HEK293 (cell line): ENCODE results near the gene C4orf54.

Experiments
- CTCF ChIA-PET: fragments of 350-600 bp; formaldehyde crosslinking; extraction: SDS; loops from one replicate; lab custom pipeline; 2021; ENCODE audit warnings: antibody characterized with exemption; lab: Yijun Ruan, JAX
- POLR2A ChIA-PET: fragments of 300-600 bp; formaldehyde crosslinking; extraction: SDS; loops from one replicate; lab custom pipeline; 2020; ENCODE audit warnings: antibody characterized with exemption, inconsistent platforms; lab: Yijun Ruan, JAX
- H3K27ac ChIP-seq: fragments of 200-500 bp; sonication (Bioruptor generic); 2 replicates; pipeline ENCODE4 v1.5.1; 2014; ENCODE audit warnings: low read depth, low read length, control low read depth, inconsistent platforms; ENCODE audit errors: extremely low read depth
- H3K36me3 ChIP-seq, 2 experiments: fragments of 200-500 bp in 1 of 2; sonication (Bioruptor generic) in 1 of 2; 1 replicate in 1 of 2; 2 replicates in 1 of 2; pipeline ENCODE4 v1.5.1; 2014 to 2017; ENCODE audit warnings: inconsistent platforms in 2 of 2, low read length in 2 of 2; ENCODE audit not compliant: control insufficient read depth in 2 of 2, insufficient read depth in 1 of 2
- H3K4me1 ChIP-seq: fragments of 200-500 bp; sonication (Bioruptor generic); 2 replicates; pipeline ENCODE4 v1.5.1; 2014; ENCODE audit warnings: mild to moderate bottlenecking, low read length, inconsistent platforms; ENCODE audit not compliant: control insufficient read depth, insufficient read depth
- H3K4me3 ChIP-seq: 2 replicates; pipeline ENCODE4 v1.5.1; 2011; ENCODE audit warnings: low read depth, mild to moderate bottlenecking, control low read depth, low read length, moderate library complexity
- H3K9me3 ChIP-seq: fragments of 200-500 bp; sonication (Bioruptor generic); 2 replicates; pipeline ENCODE4 v1.5.1; 2014; ENCODE audit warnings: low read depth, low read length, inconsistent platforms; ENCODE audit not compliant: control insufficient read depth, insufficient read depth
- HOXA7 ChIP-seq: sonication (generic); formaldehyde crosslinking; IDR thresholded peaks from 2 replicates; pipeline ENCODE4 v1.8.1; 2022; ENCODE audit warnings: missing genetic modification reagents, borderline replicate concordance
- KLF10 ChIP-seq: fragments of 450-650 bp; IDR thresholded peaks from 2 replicates; pipeline ENCODE4 v1.5.1; 2018; ENCODE audit warnings: missing biosample characterization, mild to moderate bottlenecking, missing genetic modification characterization
- MZF1 ChIP-seq: fragments of 450-650 bp; formaldehyde crosslinking; IDR thresholded peaks from 2 replicates; pipeline ENCODE4 v1.5.1; 2017; ENCODE audit warnings: missing biosample characterization, missing genetic modification characterization, borderline replicate concordance
- PRDM1 ChIP-seq: fragments of 450-650 bp; formaldehyde crosslinking; IDR thresholded peaks from 2 replicates; pipeline ENCODE4; 2016; ENCODE audit warnings: missing biosample characterization, missing genetic modification characterization
- REPIN1 ChIP-seq: fragments of 450-650 bp; formaldehyde crosslinking; IDR thresholded peaks from 2 replicates; pipeline ENCODE4 v1.5.1; 2017; ENCODE audit warnings: missing biosample characterization, missing genetic modification characterization, low read depth
- ZBTB21 ChIP-seq: fragments of 450-650 bp; formaldehyde crosslinking; IDR thresholded peaks from 2 replicates; pipeline ENCODE4 v1.5.1; 2017; ENCODE audit warnings: missing biosample characterization, missing genetic modification characterization
- ZBTB26 ChIP-seq: fragments of 450-650 bp; formaldehyde crosslinking; optimal IDR thresholded peaks from 2 replicates; pipeline ENCODE3; 2016; ENCODE audit warnings: missing biosample characterization, mild to moderate bottlenecking, missing genetic modification characterization
- ZBTB6 ChIP-seq: fragments of 450-650 bp; formaldehyde crosslinking; IDR thresholded peaks from 2 replicates; pipeline ENCODE4 v1.5.1; 2017; ENCODE audit warnings: missing biosample characterization, missing genetic modification characterization
- ZEB2 ChIP-seq: fragments of 450-650 bp; formaldehyde crosslinking; IDR thresholded peaks from 2 replicates; pipeline ENCODE4 v1.5.1; 2016; ENCODE audit warnings: missing biosample characterization, missing genetic modification characterization
- ZFP41 ChIP-seq: fragments of 450-650 bp; formaldehyde crosslinking; IDR thresholded peaks from 2 replicates; pipeline ENCODE4 v1.5.1; 2016; ENCODE audit warnings: missing biosample characterization, missing genetic modification characterization, borderline replicate concordance
- ZNF140 ChIP-seq: fragments of 450-650 bp; formaldehyde crosslinking; IDR thresholded peaks from 2 replicates; pipeline ENCODE4 v1.5.1; 2016; ENCODE audit warnings: missing biosample characterization, missing genetic modification characterization
- ZNF174 ChIP-seq: fragments of 450-650 bp; formaldehyde crosslinking; IDR thresholded peaks from 2 replicates; pipeline ENCODE4 v1.5.0; 2017; ENCODE audit warnings: missing biosample characterization, mild to moderate bottlenecking, missing genetic modification characterization
- ZNF274 ChIP-seq, 2 experiments: fragments of 200-500 bp in 1 of 2; fragments of 450-650 bp in 1 of 2; sonication (Bioruptor generic) in 1 of 2; formaldehyde crosslinking in 1 of 2; IDR thresholded peaks; 2 replicates each; pipeline versions ENCODE4 v1.5.1 to v1.6.1; 2014 to 2016; ENCODE audit warnings: borderline replicate concordance in 1 of 2, inconsistent platforms in 1 of 2, low read length in 1 of 2, missing biosample characterization in 1 of 2, missing genetic modification characterization in 1 of 2
- ZNF324 ChIP-seq: fragments of 450-650 bp; formaldehyde crosslinking; IDR thresholded peaks from 2 replicates; pipeline ENCODE4 v1.5.1; 2016; ENCODE audit warnings: missing biosample characterization, missing genetic modification characterization
- ZNF398 ChIP-seq: fragments of 450-650 bp; formaldehyde crosslinking; IDR thresholded peaks from 2 replicates; pipeline ENCODE4 v1.5.1; 2017; ENCODE audit warnings: missing biosample characterization, missing genetic modification characterization
- ZNF521 ChIP-seq: fragments of 450-650 bp; formaldehyde crosslinking; IDR thresholded peaks from 2 replicates; pipeline ENCODE4 v1.5.1; 2017; ENCODE audit warnings: missing biosample characterization, mild to moderate bottlenecking, missing genetic modification characterization
- ZNF623 ChIP-seq: fragments of 450-650 bp; formaldehyde crosslinking; IDR thresholded peaks from 2 replicates; pipeline ENCODE4 v1.5.1; 2016; ENCODE audit warnings: missing biosample characterization, missing genetic modification characterization
- ZNF664 ChIP-seq: fragments of 450-650 bp; formaldehyde crosslinking; IDR thresholded peaks from 2 replicates; pipeline ENCODE4 v1.5.1; 2016; ENCODE audit warnings: missing biosample characterization, missing genetic modification characterization
- ZNF701 ChIP-seq: fragments of 450-650 bp; formaldehyde crosslinking; IDR thresholded peaks from 2 replicates; pipeline ENCODE4 v1.5.1; 2016; ENCODE audit warnings: missing biosample characterization, missing genetic modification characterization
- ZNF76 ChIP-seq: fragments of 450-650 bp; formaldehyde crosslinking; IDR thresholded peaks from 2 replicates; pipeline ENCODE4; 2016; ENCODE audit warnings: low read depth, missing biosample characterization, missing genetic modification characterization, borderline replicate concordance
- ZNF776 ChIP-seq: fragments of 450-650 bp; formaldehyde crosslinking; IDR thresholded peaks from 2 replicates; pipeline ENCODE4 v1.5.0; 2017; ENCODE audit warnings: missing biosample characterization, missing genetic modification characterization, borderline replicate concordance
- ZSCAN30 ChIP-seq: fragments of 450-650 bp; IDR thresholded peaks from 2 replicates; pipeline ENCODE4 v1.5.1; 2018; ENCODE audit warnings: missing biosample characterization, mild to moderate bottlenecking, missing genetic modification characterization, moderate library complexity
- TF ChIP-seq, protein P1 (sequence below): fragments of 450-650 bp; formaldehyde crosslinking; IDR thresholded peaks from 2 replicates; pipeline ENCODE4 v1.5.1; 2016; ENCODE audit warnings: missing biosample characterization, missing genetic modification characterization

The C4orf54 gene

GRCh38 chr4:99693140-99693539 lies 35.5 kb upstream of the C4orf54 start:
- POLR2A ChIA-PET: no interaction called here
- Histone ChIP-seq H3K4me3 (no peak overlapping the region), H3K36me3 (no peaks in the 10 kb centered on the region), H3K4me1 (no peaks in the 10 kb centered on the region), H3K9me3 (no peaks in the 10 kb centered on the region), H3K27ac (no peak overlapping the region)
- CTCF ChIA-PET: no interaction called here
- no peak for TF ChIP-seq ZNF274 (IDR thresholded peaks at IDR 0.05; ENCODE audit: low read length)
- TF ChIP-seq ZNF274 (tag by site-specific recombination; IDR thresholded peaks at IDR 0.05; ENCODE audit: borderline replicate concordance): no peak
- no peak for TF ChIP-seq ZBTB26 (tag by site-specific recombination)
- no peak for TF ChIP-seq ZNF623 (tag by site-specific recombination)
- no peak for TF ChIP-seq ZBTB6

GRCh38 chr4:99690990-99691389 lies 33.4 kb upstream of the C4orf54 start:
- H3K36me3 ChIP-seq: no peaks in the 10 kb centered on the region
- POLR2A ChIA-PET: no interaction called here
- H3K27ac ChIP-seq: no peak overlapping the region
- no peaks in the 10 kb centered on the region for H3K9me3 ChIP-seq
- no peaks in the 10 kb centered on the region for H3K4me1 ChIP-seq
- H3K4me3 ChIP-seq: no peak overlapping the region
- no peak for TF ChIP-seq ZNF521 (tag by site-specific recombination)
- TF ChIP-seq ZNF76 (tag by site-specific recombination): no peak
- TF ChIP-seq HOXA7: no peak
- no peak for TF ChIP-seq ZBTB26 (tag by site-specific recombination)
- TF ChIP-seq, protein P1, sequence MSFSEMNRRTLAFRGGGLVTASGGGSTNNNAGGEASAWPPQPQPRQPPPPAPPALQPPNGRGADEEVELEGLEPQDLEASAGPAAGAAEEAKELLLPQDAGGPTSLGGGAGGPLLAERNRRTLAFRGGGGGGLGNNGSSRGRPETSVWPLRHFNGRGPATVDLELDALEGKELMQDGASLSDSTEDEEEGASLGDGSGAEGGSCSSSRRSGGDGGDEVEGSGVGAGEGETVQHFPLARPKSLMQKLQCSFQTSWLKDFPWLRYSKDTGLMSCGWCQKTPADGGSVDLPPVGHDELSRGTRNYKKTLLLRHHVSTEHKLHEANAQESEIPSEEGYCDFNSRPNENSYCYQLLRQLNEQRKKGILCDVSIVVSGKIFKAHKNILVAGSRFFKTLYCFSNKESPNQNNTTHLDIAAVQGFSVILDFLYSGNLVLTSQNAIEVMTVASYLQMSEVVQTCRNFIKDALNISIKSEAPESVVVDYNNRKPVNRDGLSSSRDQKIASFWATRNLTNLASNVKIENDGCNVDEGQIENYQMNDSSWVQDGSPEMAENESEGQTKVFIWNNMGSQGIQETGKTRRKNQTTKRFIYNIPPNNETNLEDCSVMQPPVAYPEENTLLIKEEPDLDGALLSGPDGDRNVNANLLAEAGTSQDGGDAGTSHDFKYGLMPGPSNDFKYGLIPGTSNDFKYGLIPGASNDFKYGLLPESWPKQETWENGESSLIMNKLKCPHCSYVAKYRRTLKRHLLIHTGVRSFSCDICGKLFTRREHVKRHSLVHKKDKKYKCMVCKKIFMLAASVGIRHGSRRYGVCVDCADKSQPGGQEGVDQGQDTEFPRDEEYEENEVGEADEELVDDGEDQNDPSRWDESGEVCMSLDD (tag by site-specific recombination): no peak
- TF ChIP-seq PRDM1 (tag by site-specific recombination): no peak
- no peak for TF ChIP-seq ZSCAN30
- no peak for TF ChIP-seq ZFP41 (tag by site-specific recombination)
- no peak for TF ChIP-seq ZNF174
- TF ChIP-seq, all 188 proteins: peak for 0
- CTCF ChIA-PET: no interaction called here

- ChIA-PET POLR2A (no interaction called here), CTCF (no interaction called here)
- H3K4me3 ChIP-seq: no peak overlapping the region
- no peaks in the 10 kb centered on the region for H3K9me3 ChIP-seq
- no peak for TF ChIP-seq ZNF776 (tag by site-specific recombination)
- TF ChIP-seq MZF1 (tag by site-specific recombination): no peak
- no peak for TF ChIP-seq ZEB2 (tag by site-specific recombination)
- no peak for TF ChIP-seq ZBTB21 (tag by site-specific recombination)
- TF ChIP-seq ZNF398 (tag by site-specific recombination): no peak
- no peak for TF ChIP-seq ZNF140 (tag by site-specific recombination)
- TF ChIP-seq ZNF701: no peak
- TF ChIP-seq ZNF324 (tag by site-specific recombination): no peak
- no peak for TF ChIP-seq ZNF664 (tag by site-specific recombination)
- no peak for TF ChIP-seq KLF10 (tag by site-specific recombination)
- no peak for TF ChIP-seq REPIN1 (tag by site-specific recombination)
- no peaks in the 10 kb centered on the region for H3K36me3 ChIP-seq
- H3K4me1 ChIP-seq: no peaks in the 10 kb centered on the region
- no peak overlapping the region for H3K27ac ChIP-seq
Observed at GRCh38 chr4:99690472-99690871, 32.8 kb upstream of the C4orf54 start.
